Prostate gland (tissue), 2 donors: ENCODE data around the gene CIAPIN1.

Experiments used
- POLR2AphosphoS5 ChIP-seq: sonication (generic); formaldehyde crosslinking; IDR thresholded peaks from one replicate; pipeline ENCODE4 v1.6.1; 2017; ENCODE audit warnings: antibody characterized with exemption
- TF ChIP-seq, protein P1 (sequence below), 4 experiments: fragments of 200-600 bp in 2 of 4; fragments of 450-650 bp in 2 of 4; sonication (generic) in 2 of 4; IDR thresholded peaks; 1 replicate in 3 of 4; 2 replicates in 1 of 4; pipeline ENCODE4 v1.5.1; 2016 to 2019; ENCODE audit warnings: antibody characterized with exemption in 4 of 4, mild to moderate bottlenecking in 2 of 4, moderate library complexity in 2 of 4

DNA sequence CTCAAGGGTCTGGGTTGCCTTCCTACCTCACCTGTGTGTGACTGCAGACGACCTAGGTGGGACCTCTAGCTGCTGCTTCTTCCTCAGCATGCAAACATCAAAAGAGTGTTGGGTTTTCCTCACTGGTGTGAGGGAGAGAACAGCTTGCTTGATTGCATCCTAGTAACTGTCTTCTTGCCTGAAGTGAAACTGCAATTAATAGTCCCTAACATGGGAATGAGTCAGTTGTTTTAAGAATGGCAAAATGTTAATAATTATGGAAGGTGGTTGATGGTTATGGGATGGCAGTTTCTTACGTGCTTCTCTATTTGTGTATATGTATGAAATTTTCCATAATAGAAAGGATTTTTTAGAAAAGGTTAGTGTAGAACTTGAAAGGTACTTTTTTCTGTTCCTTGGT, 21.2 kb upstream of the CIAPIN1 start:
- TF ChIP-seq, protein P1, sequence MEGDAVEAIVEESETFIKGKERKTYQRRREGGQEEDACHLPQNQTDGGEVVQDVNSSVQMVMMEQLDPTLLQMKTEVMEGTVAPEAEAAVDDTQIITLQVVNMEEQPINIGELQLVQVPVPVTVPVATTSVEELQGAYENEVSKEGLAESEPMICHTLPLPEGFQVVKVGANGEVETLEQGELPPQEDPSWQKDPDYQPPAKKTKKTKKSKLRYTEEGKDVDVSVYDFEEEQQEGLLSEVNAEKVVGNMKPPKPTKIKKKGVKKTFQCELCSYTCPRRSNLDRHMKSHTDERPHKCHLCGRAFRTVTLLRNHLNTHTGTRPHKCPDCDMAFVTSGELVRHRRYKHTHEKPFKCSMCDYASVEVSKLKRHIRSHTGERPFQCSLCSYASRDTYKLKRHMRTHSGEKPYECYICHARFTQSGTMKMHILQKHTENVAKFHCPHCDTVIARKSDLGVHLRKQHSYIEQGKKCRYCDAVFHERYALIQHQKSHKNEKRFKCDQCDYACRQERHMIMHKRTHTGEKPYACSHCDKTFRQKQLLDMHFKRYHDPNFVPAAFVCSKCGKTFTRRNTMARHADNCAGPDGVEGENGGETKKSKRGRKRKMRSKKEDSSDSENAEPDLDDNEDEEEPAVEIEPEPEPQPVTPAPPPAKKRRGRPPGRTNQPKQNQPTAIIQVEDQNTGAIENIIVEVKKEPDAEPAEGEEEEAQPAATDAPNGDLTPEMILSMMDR (IDR thresholded peaks at IDR 0.05) = no peak
- TF ChIP-seq POLR2AphosphoS5 = no peak
